Measurements from ENCODE around the gene PDHA2. TPM values are rescaled to one million over a fixed set of nuclear protein-coding genes. Genes with fewer than 3 reads are reported as not detected.
"Not testable (repeated sequence)": the region's sequence is repeated elsewhere in the genome, so short reads cannot be mapped to it uniquely, and the experiment has no call there.

The PDHA2 gene
- total RNA-seq, result not detected in 2 replicates

GRCh38 chr4:95839891-95840290 lies at the start of gene PDHA2:
Gene PDHA2 (plus strand): TSS chr4:95840093. CDS start chr4:95840151, 58 bp downstream.
- no peak for DNase-seq

DNA sequence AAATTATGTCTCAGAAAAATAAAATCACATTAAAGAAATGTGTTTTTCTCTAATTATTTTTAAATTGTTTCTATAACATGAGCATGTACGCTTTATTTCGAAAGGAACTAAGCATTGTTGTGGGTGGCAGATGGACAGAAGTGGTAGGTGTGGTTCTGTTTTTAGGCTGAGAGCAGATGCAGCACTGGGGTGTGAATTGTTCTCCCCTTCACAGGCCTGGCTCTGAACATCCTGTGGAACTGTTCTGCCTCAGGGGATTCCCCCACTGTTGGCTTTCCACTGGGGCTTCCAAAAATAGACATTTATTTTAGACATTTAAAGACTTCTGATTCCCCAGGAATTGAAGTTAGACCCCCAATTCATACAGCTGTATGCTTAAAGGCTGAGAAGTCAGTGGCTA lies 41.9 kb upstream of the PDHA2 start:
- DNase-seq, result no peak

GRCh38 chr4:95798727-95799126 lies 41.2 kb upstream of the PDHA2 start:
- DNase-seq, result no peak

GRCh38 chr4:95821867-95822266 lies 18.0 kb upstream of the PDHA2 start:
- DNase-seq, result no peak

DNA sequence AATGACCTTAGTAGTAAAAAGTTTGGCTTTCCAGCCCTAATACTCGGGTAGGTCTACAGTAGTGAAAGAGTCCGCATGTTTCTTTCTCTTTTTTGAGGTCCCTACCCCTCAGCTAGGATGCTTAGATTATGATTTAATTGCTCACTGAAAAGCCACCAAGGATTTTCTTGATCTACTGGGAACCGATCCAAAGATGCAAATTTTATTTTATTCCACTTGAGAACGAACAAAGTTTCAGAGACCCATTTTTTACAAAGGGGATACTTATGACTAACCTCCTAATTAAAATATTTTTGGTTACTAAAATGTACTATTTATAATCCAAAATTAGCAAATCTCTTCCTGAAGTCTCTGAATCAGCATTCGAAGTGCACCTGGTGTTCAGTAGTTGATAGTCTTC lies 14.3 kb upstream of the PDHA2 start:
- no peak for DNase-seq

DNA sequence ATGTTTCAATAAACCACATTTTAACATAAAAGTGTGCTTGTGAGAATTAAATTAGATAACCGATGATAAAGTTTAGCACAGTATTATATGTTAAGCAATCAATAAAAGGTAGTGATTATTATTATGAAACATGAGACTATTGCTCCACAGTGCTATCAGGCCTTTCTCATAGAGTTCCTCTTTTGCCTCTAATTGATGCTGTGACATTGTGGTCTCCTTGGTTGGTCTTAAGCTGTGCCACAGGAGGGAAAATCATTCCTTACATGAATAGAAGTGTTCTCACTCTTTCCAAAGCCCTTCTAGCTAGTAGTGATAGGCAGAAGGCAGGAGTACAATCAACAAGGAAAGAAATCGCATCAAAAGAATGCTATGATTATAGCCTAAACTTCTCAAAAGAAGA lies 9.2 kb upstream of the PDHA2 start:
- DNase-seq, result no peak

DNA sequence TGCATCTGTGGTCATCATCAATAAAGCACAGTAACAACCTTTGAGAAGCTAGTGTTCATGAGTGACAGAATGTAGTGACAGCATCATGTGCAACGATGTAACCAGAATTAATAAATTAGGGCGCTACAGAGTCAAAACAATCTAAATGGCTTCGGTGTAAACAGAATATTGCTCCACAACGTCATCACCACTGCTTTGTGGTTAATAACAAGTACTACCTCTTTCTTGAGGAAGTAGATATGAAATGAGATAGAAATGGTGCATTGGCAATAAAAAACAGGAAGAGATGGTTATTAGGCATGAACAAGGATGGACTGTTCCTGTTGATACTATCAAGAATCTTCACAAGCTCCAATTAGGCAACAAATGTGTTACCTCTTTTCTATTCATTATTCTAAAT lies 8.7 kb upstream of the PDHA2 start:
- no peak for DNase-seq

DNA sequence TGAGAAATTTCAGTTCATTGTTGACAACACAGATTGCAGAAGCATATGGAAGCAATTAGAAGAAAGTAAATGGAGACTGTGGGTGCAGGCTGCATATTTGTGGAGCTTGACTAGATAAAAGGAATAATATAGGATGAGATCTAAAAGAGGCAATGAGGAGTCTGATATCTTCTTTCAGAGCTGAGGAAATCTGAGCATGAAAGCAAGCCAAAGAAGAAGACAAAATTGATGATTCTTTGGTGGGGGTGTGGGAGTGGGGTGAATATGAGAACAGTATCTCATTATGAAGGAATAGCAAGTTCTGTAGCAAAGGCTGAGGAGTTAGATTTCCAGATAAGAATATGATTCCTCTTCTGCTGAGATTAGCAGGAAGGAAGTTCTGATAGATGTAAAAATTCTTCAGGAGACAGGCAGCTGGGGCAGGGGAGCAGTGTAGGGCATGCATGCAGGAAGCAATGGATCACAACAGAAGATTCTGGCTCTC lies 6.1 kb upstream of the PDHA2 start:
- DNase-seq, result no peak

DNA sequence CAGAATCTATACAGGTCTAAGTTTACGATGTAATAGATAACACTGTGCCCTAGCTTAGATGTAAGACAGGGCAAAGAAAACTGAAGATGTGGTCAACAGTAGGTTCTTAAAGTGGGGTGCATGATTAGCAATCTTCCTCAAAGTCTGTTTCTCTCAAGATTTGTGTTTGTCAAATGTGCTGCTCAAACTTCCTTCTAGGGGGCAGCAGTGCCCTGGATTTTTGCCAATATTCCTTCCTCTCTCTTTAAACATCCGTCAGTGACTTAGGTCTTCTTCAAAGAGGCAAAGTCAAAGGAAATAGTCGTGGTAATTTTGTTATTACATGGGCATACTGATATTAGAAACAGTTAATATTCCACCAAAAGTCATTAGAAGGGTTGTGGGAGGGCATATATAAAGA lies 4.2 kb upstream of the PDHA2 start:
- DNase-seq, result no peak

- no peak for DNase-seq
Observed at GRCh38 chr4:95838192-95838591, 1.7 kb upstream of the PDHA2 start.

DNA sequence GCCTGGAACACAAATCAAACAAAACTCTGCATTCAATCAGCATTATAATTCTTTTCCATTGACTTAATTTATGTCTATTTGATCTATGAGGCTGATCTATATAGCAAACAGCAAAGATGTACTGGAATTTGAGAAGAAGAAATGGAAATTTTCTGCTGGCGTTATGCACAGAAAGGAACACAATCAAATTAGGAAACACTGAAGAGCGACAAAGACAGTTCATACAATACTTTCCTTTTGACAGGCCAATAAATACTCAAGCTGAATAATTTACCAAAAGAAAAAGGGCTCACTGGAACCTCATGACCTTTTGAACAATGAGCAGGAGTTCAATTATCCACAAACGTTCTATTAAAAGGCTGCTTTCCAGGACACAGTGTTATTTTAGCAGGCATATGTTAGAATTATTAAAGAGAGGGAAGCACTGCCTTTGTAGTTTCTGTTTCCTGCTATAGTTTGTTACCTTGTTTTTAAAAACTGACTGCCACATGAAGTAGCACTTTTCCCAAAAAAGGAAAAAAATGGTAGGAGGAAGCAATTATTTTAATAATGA lies 8.1 kb downstream of the PDHA2 start:
- DNase-seq, result no peak

DNA sequence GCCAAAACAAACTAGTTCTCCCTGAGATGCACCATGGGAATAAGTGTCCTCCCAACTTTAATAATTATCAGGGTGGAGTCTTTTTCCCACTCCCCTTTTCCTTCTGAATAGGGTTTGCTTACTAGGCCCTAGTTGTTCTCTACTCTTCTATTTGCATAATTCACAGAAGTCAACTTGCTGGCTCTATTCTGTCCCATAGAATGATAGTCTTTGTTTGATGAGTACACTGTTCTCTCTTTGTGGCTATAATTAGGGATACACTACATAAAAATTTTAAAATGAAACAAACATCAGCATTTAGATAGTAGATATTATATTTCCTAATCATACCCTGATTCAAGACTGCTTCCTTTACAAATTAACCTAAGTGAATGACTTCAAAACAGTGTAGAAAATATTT lies 10.3 kb downstream of the PDHA2 start:
- no peak for DNase-seq

DNA sequence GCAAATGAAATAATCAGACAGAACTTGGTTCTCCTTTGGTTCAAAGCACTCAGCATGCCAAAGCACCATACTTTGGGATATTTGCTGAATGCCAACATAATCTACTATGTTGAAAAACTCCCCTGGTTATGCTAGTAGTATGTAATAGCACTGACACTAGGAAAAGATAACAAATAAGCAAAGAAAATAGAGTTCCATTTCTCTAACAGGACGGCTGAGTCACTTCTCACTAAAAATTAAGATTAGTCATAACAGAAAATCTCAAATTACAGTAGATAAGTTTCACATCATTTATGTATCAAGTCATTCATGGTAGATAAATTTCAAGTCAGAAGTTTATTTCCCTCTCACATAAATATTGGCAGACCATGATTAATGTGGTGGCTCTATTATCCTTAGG lies 17.9 kb downstream of the PDHA2 start:
- DNase-seq, result no peak

GRCh38 chr4:95867919-95868318 lies 28.0 kb downstream of the PDHA2 start:
- DNase-seq, result no peak

GRCh38 chr4:95869414-95869813 lies 29.5 kb downstream of the PDHA2 start:
- DNase-seq, result not testable (repeated sequence)

- no peak for DNase-seq
Observed at GRCh38 chr4:95869961-95870500, 30.1 kb downstream of the PDHA2 start.

DNA sequence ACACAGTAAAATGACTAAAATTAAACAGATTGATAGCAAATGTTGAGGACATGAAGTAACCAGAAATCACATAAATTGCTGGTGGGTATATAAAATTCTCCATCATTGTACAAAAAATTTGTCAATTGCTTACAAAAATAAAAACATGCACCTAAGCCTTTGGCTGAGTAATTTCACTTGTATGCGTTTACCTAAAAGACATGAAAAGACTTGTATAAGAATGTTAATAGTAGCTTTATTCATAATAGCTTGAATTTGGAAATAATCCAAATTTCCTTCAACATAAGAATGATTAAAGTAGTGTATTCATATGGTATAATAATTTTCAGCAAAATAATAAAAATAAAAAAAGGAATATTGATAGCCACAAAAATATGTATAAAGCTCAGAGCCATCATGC lies 37.7 kb downstream of the PDHA2 start:
- DNase-seq, result no peak

DNA sequence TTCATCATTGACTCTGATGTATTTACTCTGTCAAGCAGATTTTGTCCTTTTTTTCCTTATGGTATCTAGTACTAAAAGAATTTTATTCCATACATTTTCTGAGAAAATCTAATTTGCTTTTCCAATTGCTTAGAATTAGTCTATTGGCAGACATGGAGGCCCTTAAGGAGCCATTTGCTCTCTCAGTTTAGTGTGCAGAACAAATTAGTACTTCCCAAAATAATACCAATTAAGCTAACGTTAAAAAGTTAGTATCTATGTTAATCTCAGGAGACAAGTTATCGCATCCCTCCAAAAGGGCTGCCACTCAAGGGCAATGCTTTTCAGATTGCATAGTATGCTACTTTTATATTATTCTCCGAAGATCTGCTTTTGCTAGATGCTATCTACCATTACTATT lies 47.7 kb downstream of the PDHA2 start:
- no peak for DNase-seq

DNA sequence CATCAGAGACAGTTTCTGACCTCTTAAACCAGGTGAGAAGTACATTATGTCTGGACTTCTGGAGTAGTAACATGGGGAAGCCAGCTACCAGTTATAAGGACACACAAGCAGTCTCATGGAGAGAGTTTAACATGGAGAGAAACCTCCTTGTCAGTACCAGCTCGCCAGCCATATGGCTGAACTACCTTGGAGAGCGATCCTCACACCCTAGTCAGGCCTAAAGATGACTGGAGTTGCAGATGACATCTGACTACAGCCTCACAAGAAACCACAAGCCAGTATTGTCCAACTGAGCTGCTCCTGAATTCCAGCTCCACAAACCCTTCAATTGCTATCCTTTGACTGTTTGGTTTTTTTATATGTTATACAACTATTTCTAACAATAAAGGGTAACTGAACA lies 49.8 kb downstream of the PDHA2 start:
- no peak for DNase-seq

All from dermis blood vessel endothelial cell (primary cell).